ENCODE results near the gene CHN1.

CHN1 gene

DNA sequence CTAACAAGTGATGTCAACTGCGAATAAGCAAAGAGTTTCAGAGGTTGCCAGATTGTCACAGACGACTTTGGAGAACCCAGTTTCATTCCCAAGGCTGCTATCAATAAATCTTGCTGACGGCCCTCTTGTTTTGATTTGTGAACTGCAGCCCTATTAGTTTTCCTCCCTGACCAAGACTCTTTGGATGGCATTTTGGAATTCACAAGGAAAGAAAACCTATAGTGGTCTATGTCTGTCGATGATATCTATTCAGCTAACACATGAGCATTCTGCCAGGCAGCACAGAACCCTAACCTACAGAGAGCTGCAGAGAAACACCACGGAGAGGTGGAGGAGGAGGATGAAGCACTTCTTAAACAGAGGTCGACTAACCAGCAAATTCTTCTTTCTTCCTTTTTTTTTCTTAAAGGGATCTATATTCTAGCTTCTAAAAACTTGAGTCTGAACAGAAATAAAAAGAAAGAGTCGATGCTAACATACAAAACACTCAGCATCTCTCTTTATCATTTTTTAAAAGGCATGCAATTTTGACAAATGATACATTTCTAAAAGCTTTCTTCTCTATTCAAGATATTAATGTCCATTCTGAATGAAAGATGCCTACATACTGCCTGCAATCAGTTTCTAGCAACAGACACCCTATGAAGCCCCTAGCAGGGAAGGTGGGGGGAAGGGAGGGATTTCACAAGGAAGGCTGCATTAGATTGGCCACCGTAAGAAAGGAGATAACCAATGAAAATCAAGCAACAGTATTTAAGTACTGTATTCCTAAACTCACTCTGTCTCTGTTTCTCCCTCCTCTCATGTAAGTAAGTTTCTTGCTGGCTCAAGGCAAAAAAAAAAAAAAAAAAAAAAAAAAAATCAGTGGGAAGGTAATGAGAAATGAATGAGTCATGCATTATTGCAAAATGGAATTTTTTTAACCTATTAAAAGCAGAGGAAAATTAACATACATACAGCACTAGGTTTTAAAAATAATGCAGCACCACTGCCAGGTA, 157.9 kb downstream of the CHN1 start:
- TF ChIP-seq, protein P1, sequence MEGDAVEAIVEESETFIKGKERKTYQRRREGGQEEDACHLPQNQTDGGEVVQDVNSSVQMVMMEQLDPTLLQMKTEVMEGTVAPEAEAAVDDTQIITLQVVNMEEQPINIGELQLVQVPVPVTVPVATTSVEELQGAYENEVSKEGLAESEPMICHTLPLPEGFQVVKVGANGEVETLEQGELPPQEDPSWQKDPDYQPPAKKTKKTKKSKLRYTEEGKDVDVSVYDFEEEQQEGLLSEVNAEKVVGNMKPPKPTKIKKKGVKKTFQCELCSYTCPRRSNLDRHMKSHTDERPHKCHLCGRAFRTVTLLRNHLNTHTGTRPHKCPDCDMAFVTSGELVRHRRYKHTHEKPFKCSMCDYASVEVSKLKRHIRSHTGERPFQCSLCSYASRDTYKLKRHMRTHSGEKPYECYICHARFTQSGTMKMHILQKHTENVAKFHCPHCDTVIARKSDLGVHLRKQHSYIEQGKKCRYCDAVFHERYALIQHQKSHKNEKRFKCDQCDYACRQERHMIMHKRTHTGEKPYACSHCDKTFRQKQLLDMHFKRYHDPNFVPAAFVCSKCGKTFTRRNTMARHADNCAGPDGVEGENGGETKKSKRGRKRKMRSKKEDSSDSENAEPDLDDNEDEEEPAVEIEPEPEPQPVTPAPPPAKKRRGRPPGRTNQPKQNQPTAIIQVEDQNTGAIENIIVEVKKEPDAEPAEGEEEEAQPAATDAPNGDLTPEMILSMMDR (IDR thresholded peaks at IDR 0.05; ENCODE audit: low read depth, low read length, missing control alignments): no peak
- no peak for DNase-seq (ENCODE audit: low read depth)
- no peak overlapping the region for H3K4me3 ChIP-seq (ENCODE audit: low read depth, low read length)

DNA sequence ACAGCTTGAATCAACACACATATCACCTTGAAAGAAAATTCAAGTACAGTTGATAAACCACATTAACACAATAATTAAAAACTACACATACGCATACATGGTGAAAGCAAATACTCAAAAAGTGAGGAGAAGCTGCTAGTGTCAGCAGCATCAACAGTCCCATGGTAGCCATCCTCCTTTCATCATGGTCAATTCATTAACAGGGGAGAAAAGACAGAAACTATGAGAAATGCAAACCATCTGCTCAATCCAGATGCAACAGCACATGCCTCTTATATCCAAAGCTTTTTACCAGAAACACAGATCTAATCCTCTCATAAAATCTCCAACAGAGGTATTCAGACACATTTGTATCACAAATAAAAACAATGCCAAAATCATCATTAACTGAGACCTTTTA, 159.0 kb downstream of the CHN1 start:
- H3K4me3 ChIP-seq (ENCODE audit: low read depth, low read length): no peak overlapping the region
- TF ChIP-seq, protein P1 (IDR thresholded peaks at IDR 0.05; ENCODE audit: low read depth, low read length, missing control alignments): no peak
- DNase-seq (ENCODE audit: low read depth): no peak

DNA sequence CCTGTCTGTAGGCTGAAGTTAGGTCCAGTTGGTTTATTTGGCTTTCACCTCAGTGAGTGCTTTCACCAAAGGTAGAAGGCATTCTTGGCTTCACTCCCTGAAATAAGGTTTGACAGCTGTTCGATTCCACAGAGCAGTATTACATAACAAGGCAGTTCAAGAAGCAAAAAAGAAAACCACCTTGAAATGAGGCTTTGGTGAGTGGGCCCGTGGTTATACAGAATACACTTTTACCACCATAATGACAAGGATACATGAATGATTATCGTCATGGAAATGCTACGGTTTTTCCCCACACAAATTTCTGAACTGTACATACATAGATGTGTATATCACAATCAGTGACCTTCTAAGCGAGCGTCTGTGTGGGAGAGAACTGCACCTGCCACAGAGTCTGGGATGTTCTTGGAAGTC, 160.9 kb downstream of the CHN1 start:
- no peak for DNase-seq (ENCODE audit: low read depth)
- no peak overlapping the region for H3K4me3 ChIP-seq (ENCODE audit: low read depth, low read length)
- TF ChIP-seq, protein P1 (IDR thresholded peaks at IDR 0.05; ENCODE audit: low read depth, low read length, missing control alignments): no peak

DNA sequence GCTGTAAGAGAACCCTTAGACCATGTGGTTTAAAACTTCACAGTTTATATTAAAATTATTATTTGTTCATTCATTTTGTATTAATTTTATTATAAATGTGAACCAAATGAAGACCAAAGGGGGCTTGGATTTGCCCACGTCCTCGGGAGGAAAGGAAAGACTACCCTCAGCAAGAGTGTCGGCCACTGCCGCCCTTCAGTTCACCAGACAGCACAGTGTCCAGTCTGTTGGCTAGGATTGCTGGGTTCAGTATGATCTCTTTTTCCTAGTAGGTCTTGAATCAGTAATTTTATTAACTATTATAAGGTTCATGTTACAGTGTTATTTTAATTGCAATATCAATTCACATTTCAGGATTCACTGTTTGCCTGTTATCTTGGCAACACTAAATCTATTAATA, 162.7 kb downstream of the CHN1 start:
- no peak for DNase-seq (ENCODE audit: low read depth)
- H3K4me3 ChIP-seq (ENCODE audit: low read depth, low read length): no peak overlapping the region
- TF ChIP-seq, protein P1 (IDR thresholded peaks at IDR 0.05; ENCODE audit: low read depth, low read length, missing control alignments): no peak

DNA sequence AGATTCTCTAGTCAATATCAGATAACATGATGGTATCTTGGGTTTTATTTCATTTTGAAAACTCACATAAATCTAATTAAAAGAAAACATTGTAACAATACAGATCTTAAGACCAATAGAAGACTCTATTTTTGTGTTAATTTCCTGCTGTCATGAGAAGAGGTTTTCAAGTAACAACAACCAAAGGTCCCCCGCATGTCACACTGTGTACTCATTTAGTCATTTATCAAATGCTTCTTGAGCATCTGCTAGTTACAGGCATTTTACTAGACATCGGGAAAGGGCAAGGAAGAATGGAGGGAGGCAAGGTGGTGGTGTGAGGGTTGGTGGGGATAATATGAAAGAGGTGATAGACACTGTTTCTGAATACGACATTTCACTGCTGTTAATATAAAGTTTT, 163.2 kb downstream of the CHN1 start:
- DNase-seq (ENCODE audit: low read depth): no peak
- TF ChIP-seq, protein P1 (IDR thresholded peaks at IDR 0.05; ENCODE audit: low read depth, low read length, missing control alignments): no peak
- no peak overlapping the region for H3K4me3 ChIP-seq (ENCODE audit: low read depth, low read length)

DNA sequence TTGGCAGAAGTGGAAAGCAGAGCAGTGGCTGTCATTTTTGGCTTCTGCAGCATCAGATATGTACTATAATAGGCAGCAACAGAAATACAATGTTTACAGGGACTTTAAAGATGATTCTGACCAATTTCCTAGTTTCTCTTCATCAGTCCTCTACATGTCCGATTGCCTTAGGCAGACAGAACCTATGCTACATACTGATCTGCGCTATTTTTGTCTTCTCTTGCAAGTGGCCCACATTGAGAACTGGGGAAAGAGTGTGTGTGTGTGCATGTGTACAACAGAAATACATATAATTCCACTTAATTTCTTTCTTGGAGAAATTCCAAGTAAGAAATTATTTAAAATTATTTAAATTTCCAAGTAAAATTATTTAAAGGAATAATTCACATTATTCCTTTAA, 163.8 kb downstream of the CHN1 start:
- no peak overlapping the region for H3K4me3 ChIP-seq (ENCODE audit: low read depth, low read length)
- TF ChIP-seq, protein P1 (IDR thresholded peaks at IDR 0.05; ENCODE audit: low read depth, low read length, missing control alignments): no peak
- DNase-seq (ENCODE audit: low read depth): no peak
